Right cardiac atrium (tissue), 5 donors: ENCODE results near the gene SEPTIN8. TPM values are rescaled to one million over a fixed set of nuclear protein-coding genes. Genes with fewer than 3 reads are reported as not detected.

Source experiments
- ATAC-seq, 2 donors: fragments of 200-7000 bp; cut with Tn5 transposase; one replicate each; pipeline versions ENCODE4 v1.8.0 to v1.9.1; 2020; ENCODE audit warnings: moderate library complexity in 2 of 2, mild to moderate bottlenecking in 1 of 2
- DNase-seq, 3 donors: peaks; one replicate each; pipeline ENCODE4 v3.0.0-alpha.2; 2020
- H3K27ac ChIP-seq: one replicate; pipeline ENCODE4 v1.5.1; 2013; ENCODE audit warnings: mild to moderate bottlenecking, low read length, control low read depth, moderate library complexity
- H3K27me3 ChIP-seq: one replicate; pipeline ENCODE4 v1.6.1; 2013; ENCODE audit not compliant: control insufficient read depth, insufficient read depth
- H3K4me1 ChIP-seq: one replicate; pipeline ENCODE4 v1.6.1; 2013; ENCODE audit warnings: low read length; ENCODE audit not compliant: control insufficient read depth, insufficient read depth
- H3K4me3 ChIP-seq: one replicate; pipeline ENCODE4 v1.5.1; 2013; ENCODE audit warnings: low read length, control low read depth
- H3K9me3 ChIP-seq: one replicate; pipeline ENCODE4 v1.6.1; 2013; ENCODE audit warnings: low read length; ENCODE audit not compliant: control insufficient read depth
- WGBS: extraction: QIAGEN DNeasy Blood & Tissue Kit; methylation state at CpG from one replicate; pipeline ENCODE4 v1.1.7; 2013; 5-methylcytosine and 5-hydroxymethylcytosine counted together
- intact Hi-C, 4 donors: fragments of 100-400 bp; cut with DNase I; formaldehyde crosslinking; loops; one replicate each; pipeline versions ENCODE4 v1.11.0 to v1.14.0; 2022 to 2023
- polyA plus RNA-seq: library from polyadenylated mRNA; stranded (reverse); fragments of 200-250 nt; gene quantifications from one replicate; pipeline ENCODE4 v1.2.3, GENCODE V29; 2013
- total RNA-seq, 4 donors: library from RNA; stranded (reverse); fragmentation: NEBNext Ultra II Directional; extraction: Animal tissue kit (Norgen Biotek cat#: 25700); gene quantifications; one replicate each; pipeline ENCODE4 v1.2.1, GENCODE V29; 2021
- donor health status: healthy with polysubstance abuse.
- donor health status: DM: no; HTN: yes; CAD: no.
- donor health status: DM: no; HTN: no; CAD: no.
- donor health status: DM: no; HTN: yes; CAD: no; lungs with severe emphysema.
- donor health status: DM: yes; HTN: yes; CAD: no.

Gene SEPTIN8
- total and polyA plus RNA-seq, 5 donors, result 17.7 to 33.7 (median 29.5) TPM

DNA sequence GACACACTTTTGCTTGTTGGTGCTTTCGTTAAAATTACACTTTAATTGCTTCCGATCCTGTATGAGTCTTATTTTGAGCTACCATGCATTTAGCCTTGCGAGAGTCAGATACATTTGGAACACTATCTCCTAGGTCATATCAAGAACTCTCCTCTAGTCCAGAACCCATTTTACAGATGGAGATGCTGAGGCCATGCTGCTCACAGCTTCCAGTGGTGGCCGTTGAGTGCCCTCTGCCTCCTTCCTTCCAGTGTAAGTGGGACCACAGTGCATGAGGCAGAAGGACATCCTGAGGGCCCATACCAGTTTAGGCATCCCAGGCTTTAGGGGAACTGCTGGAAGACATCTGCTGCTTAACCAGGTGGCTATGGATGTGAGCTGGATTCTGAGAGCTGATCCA is 22.9 kb downstream of the SEPTIN8 start:
- no peak for DNase-seq
- ATAC-seq, result no peak
- intact Hi-C loops, result no loop called here

GRCh38 chr5:132753135-132753987 is 23.7 kb downstream of the SEPTIN8 start:
- no peaks in the 10 kb centered on the region for H3K27me3 ChIP-seq
- peak in 1 of 3 donors; percentile 41 for DNase-seq
- no peak overlapping the region for H3K27ac ChIP-seq
- peak in 1 of 2 donors; percentile 12 for ATAC-seq
- no peaks in the 10 kb centered on the region for H3K4me1 ChIP-seq
- intact Hi-C loops, result no loop called here
- no peak overlapping the region for H3K4me3 ChIP-seq
- WGBS, result 70% methylated on average over 2 of the region's 2 CpGs
- H3K9me3 ChIP-seq, result no peaks in the 10 kb centered on the region

More for the DNA sequence above, 22.9 kb downstream of the SEPTIN8 start:
- Histone ChIP-seq H3K27ac (no peak overlapping the region), H3K27me3 (no peaks in the 10 kb centered on the region), H3K9me3 (no peaks in the 10 kb centered on the region), H3K4me3 (no peak overlapping the region), H3K4me1 (no peaks in the 10 kb centered on the region)
- WGBS, result 96% methylated on average over 4 of the region's 4 CpGs

GRCh38 chr5:132752581-132753125 is 24.4 kb downstream of the SEPTIN8 start:
- H3K9me3 ChIP-seq, result no peaks in the 10 kb centered on the region
- intact Hi-C loops, result no loop called here
- WGBS, result 94% methylated on average over 1 of the region's 1 CpG
- H3K27ac ChIP-seq, result no peak overlapping the region
- no peak for DNase-seq
- H3K4me3 ChIP-seq, result no peak overlapping the region
- H3K4me1 ChIP-seq, result no peaks in the 10 kb centered on the region
- H3K27me3 ChIP-seq, result no peaks in the 10 kb centered on the region
- ATAC-seq, result no peak

DNA sequence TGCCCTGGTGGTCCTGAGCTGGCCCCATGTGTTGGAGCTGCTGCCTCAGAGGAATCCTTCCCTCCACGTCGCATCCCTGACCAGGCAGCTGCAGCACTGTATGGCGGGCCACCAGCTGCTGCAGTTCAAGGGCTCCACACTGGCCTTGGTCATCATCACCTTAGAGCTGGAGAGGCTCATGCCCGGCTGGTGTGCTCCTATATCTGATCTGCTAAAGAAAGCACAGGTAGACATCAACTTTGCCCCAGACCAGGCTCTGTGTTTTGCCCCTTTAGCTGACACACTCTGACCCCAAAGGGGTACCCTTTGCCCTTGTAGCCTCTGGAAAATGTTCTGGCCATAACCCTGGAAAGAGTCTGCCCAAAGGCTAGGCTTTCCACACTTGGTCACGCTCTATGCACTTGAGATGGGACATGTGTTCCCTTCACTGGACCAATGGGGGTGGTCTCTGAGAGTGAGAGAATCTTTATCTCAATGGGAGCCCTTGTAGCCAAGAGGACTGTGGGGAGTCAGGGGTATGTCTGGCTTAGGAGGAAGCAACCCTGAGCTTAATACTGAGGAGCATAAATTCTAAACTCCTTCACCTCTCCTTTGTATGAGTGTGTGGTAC is 25.0 kb downstream of the SEPTIN8 start:
- ATAC-seq (no peak), DNase-seq (no peak)
- no peaks in the 10 kb centered on the region for H3K27me3 ChIP-seq
- H3K4me3 ChIP-seq, result no peak overlapping the region
- 91% methylated on average over 5 of the region's 5 CpGs for WGBS
- intact Hi-C loops, result no loop called here
- no peaks in the 10 kb centered on the region for H3K4me1 ChIP-seq
- no peaks in the 10 kb centered on the region for H3K9me3 ChIP-seq
- no peak overlapping the region for H3K27ac ChIP-seq

DNA sequence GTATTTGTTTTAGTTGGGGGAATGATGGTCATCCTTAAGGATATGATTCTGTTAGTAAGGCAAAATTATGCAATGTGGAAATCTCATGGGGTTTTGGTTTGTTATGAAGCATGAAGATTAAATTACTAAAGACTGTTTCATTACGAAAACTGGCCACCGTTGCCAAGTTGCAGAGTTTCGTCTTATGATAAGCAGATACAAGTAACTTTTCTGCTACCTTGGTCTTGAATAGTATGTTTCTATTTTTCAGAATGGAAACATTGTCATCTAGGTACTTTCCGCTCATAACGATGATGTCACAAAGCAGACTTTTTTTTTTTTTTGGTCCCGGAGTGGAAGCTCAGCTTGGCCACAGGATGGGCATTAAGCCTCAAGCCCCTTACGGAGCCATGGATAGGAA is 25.6 kb downstream of the SEPTIN8 start:
- ATAC-seq (peak in 1 of 2 donors; percentile 9), DNase-seq (peak; percentile 53 to 78 (median 70))
- intact Hi-C loops, result no loop called here
- Histone ChIP-seq H3K4me1 (no peaks in the 10 kb centered on the region), H3K27me3 (no peaks in the 10 kb centered on the region), H3K4me3 (no peak overlapping the region), H3K9me3 (no peaks in the 10 kb centered on the region), H3K27ac (no peak overlapping the region)
- 69% methylated on average over 7 of the region's 7 CpGs for WGBS

DNA sequence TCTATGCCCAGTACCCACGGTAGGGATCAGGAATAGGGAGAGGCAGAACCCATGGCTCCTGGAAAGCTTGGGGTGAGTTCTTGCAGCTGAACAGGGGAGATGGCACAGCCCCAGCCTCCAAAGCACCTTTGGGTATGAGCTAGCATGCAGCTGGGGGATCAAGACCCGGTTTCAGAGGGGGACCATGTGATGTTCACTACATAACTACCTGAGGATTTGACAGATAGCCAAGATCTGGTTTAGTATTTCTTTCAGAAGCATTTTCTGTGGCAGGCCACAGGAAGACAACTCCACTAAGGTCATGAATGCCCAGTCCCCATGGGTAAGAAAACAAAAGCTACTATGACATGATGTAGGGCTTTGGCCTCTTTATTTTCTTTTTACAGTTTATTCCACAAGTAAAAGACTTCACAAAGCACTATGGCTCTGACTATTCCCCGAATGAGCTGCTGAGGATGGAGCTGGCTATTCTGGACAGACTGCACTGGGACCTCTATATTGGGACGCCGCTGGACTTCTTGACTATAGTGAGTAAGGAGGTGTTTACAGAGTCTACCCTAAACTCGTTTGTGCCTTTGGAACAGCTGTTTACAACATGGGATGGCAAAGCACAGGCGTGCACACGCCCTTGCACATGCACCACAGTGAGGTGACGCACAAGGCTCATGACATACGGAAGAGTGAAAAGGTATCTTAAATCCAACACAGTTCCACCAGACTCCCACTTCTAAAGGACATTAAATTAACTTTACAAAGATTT is 26.4 kb downstream of the SEPTIN8 start:
- intact Hi-C loops, result no loop called here
- ATAC-seq, result no peak
- no peak for DNase-seq
- Histone ChIP-seq H3K9me3 (no peaks in the 10 kb centered on the region), H3K27ac (no peak overlapping the region), H3K4me1 (no peaks in the 10 kb centered on the region), H3K4me3 (no peak overlapping the region), H3K27me3 (no peaks in the 10 kb centered on the region)
- WGBS, result 84% methylated on average over 10 of the region's 10 CpGs

DNA sequence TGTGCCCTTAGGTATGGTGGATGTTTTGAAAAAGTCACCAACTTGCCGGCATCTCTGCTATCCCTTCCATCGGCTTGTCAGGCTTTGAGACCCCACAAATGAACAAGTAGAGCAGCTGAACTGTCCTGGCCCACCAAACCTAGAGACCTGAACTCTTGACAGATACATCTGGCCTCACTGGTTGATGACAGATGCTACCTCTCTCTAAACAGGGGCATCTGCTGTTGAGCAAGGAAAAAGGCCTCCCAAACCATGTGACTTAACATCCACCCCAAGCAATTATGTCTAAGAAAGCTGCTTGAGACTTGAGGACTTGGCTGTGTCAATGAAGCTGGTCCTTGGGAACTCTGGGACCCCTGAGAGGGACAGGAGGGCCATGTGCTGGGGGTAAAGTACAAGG is 27.5 kb downstream of the SEPTIN8 start:
- Histone ChIP-seq H3K27ac (no peak overlapping the region), H3K9me3 (no peaks in the 10 kb centered on the region), H3K4me3 (no peak overlapping the region), H3K4me1 (no peaks in the 10 kb centered on the region), H3K27me3 (no peaks in the 10 kb centered on the region)
- no peak for DNase-seq
- intact Hi-C loops, result no loop called here
- ATAC-seq, result no peak
- WGBS, result 93% methylated on average over 2 of the region's 2 CpGs

DNA sequence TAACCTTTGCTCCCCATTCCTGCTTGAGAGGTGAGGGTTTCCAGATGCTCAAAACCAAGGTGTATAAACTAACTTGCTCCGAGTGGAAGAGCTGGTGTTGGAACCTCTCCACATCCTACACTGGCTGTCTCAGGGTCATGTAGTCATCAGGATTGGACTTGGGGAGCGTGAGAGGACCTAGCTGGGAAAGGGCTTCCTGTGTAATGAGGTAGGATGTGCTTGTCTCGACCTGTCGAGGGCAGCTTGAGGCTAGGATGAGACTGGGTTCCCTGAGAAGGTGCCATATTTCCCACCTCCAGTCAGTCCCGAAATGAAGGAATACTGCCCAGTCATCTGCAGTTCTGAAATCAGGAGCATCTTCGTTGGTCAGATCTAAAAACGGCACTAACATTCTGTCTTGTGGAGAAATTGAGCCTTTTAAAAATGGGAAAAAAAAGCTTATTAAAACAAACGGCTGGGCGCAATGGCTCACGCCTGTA is 28.5 kb downstream of the SEPTIN8 start:
- H3K4me3 ChIP-seq, result no peak overlapping the region
- 91% methylated on average over 10 of the region's 10 CpGs for WGBS
- no peak for DNase-seq
- H3K9me3 ChIP-seq, result no peaks in the 10 kb centered on the region
- no peaks in the 10 kb centered on the region for H3K4me1 ChIP-seq
- no peak overlapping the region for H3K27ac ChIP-seq
- no peaks in the 10 kb centered on the region for H3K27me3 ChIP-seq
- ATAC-seq, result no peak
- intact Hi-C loops, result no loop called here

DNA sequence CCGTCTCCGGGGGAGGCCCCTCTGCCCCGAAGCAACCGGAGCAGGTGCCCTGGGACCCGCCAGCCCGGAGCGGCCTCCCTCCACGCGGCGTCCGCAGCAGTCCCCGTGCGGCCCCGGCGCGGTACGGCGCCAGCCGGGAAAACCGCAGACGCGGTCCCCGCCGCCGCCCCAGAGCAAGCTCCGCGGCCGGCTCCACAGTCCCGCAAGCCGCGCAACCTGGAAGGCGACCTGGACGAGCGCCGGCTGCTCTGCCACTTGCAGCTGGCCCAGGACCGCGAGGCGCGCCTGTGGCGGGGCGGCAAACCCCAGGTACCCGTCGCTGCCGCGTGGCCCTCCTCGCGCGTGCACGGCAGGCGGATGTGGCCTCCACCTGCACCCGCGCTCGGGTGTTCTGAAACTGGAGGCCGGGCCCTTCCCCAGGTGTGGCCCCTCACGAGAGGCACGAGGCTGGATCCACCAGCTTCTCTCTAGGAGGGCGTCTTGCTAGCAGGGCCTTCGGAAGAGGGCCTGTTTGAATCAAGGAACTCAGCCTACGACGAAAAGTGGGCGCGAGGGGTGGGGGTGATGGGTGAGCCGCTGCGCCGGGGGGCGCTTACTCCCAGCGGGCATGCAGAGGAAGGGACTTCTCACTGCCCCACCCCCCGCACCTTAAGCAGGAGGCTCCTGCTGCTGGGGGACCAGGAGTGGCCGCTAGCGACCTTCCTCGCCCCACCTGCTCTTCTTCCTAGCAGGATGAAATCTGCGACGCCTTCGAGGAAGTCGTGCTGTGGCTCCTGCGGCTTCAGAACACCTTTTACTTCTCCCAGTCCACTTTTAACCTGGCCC is 29.2 kb downstream of the SEPTIN8 start:
- H3K27ac ChIP-seq, result no peak overlapping the region
- intact Hi-C loops, result no loop called here
- peak overlapping the region; percentile 38 for H3K4me3 ChIP-seq
- no peaks in the 10 kb centered on the region for H3K27me3 ChIP-seq
- ATAC-seq (peak in 1 of 2 donors; percentile 25), DNase-seq (peak in 1 of 3 donors; percentile 62)
- WGBS, result 32% methylated on average over 76 of the region's 76 CpGs
- no peaks in the 10 kb centered on the region for H3K9me3 ChIP-seq
- no peaks in the 10 kb centered on the region for H3K4me1 ChIP-seq

DNA sequence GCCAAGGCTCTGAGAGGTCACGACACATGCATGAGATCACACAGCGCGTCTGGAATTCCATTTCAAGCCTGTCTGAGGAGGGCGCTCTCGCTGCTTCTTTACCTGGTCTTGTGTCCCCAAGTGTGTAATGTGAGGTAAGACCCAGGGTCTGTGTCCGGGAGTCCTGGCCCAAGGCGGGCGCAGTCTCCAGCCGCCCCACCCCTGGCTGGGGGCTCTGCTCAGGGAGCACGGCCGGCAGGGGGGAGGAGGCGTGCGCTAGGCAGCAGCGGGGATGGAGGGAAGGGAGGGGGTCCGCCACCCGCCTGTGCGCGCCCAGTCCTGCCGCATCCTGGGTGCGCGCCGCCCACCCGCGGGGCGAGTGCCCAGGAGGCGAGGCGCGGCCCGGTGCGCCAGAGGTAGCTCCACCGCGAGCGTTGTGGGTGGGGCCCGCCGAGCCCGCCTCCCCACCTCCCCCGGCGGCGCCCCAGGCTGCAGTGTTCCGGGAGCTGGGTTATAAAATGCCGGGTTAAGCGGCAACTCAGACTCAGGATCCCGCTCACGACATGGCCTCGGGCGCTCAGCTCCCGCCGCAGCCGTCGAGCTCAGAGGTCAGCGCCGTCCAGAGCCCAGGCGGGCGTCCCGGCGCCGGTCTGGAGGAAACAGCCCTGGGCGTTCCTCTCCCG is 30.0 kb downstream of the SEPTIN8 start, which contains the start of gene CCNI2:
TSS of gene CCNI2 (plus strand) at position 473 of the 662 bp plus-strand sequence. CDS start at position 543, 70 bp downstream.
- no peak within 1 kb of the TSS for H3K27ac ChIP-seq
- ATAC-seq (peak; percentile 65 to 71), DNase-seq (peak in 2 of 3 donors; percentile 61 to 72)
- H3K4me1 ChIP-seq, result no peaks in the 10 kb centered on the region
- peak within 1 kb of the TSS; percentile 38 for H3K4me3 ChIP-seq
- intact Hi-C loops, result no loop called here
- no peaks in the 10 kb centered on the region for H3K27me3 ChIP-seq
- no peaks in the 10 kb centered on the region for H3K9me3 ChIP-seq
- WGBS, result 3% methylated on average over 59 of the region's 59 CpGs
